GM20431 (cell line): Measurements from ENCODE around the gene DNM2.

Experiments used
- in situ Hi-C: fragments of 300-500 bp; cut with MseI, MboI; formaldehyde crosslinking; loops from one replicate; pipeline ENCODE4 v1.15.0; 2020; ENCODE audit warnings: low sequenced_read_pairs; ENCODE audit not compliant: unreplicated experiment

Gene DNM2

DNA sequence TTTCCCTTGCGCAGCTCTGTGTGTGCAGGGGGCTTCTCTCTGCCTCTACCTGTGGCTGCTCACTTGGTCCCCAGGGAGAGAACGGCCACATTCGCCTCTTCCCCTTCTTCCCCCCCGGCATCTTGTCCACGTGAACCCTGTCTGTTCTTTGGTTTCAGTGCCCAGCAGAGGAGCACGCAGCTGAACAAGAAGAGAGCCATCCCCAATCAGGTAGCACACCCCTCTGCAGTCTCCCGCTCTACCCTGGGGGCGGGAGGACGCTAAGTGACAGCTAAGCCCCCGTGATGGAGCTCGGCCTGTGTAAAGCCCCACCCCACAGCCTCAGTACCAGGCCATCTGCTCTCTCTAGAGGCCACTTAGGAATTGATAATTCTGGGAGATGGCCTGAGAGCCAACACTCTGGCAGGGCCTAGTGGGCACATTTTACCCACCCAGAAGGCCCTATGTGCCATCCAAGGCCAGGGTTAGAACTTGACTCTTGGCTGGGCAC is 87.9 kb downstream of the DNM2 start:
- in situ Hi-C loops, result no loop called here

DNA sequence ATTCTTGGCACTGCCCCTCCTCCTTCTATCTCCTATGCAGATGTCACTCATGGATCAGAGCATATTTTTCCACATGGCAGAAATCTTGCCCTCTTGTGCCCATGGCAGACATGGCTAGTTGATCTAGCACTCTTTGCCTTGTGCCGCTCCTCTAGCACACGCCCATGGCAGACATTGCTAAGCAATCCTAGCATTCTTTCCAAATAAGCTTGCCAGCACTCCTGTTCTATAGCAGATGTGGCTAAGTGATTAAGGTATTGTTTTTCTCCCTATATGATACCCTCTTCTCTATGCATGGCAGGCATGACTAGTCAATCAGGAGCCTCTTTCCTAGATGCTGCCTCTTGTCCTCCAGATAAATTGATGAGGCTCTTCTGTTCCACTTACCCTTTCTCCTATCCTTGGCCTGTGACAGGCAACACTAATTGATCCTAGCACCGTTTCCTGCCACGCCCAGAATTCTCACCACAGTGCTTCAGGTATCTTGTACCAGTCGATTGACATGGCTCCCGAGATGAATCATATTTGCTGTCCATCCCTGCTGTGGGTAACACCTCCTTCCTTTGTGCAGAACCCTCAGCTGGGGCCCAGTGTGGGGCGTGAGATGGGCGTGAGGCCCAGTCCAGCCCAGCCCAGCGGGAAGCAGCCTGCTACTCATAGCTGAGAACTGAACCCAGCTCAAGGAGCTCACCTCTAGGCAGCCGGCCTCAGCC is 91.2 kb downstream of the DNM2 start:
- in situ Hi-C loops, result no loop called here

DNA sequence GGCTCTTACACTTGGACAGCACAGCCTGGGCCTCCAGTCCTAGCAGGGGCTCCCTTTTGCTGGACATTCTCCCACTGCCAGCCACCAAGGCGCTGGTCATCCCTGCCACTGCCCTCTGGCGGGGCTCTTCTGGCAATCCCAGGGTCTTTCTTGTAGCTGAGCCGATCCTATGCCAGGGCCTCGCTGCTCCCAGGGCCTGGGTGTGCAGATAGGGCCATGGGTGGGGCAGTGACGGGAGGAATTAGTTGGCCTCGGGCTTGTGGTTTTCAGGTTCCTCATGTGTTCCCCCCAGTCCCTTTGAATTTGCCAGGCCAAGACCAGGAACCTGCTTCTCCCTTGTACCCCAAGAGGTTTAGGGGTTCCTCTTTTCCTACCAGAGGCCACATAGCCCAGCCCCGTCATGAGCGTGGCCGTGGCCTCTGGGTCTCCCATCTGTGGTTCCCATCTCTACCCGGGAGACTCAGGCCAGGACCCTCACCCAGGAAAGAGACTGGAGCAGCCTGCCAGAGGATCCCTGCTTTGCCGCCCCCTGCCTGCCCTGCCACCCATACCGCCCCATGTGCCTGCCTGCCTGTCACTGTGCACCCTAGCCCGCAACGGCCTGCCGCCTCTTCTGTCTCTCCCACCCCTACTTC is 91.9 kb downstream of the DNM2 start:
- in situ Hi-C loops, result no loop called here

DNA sequence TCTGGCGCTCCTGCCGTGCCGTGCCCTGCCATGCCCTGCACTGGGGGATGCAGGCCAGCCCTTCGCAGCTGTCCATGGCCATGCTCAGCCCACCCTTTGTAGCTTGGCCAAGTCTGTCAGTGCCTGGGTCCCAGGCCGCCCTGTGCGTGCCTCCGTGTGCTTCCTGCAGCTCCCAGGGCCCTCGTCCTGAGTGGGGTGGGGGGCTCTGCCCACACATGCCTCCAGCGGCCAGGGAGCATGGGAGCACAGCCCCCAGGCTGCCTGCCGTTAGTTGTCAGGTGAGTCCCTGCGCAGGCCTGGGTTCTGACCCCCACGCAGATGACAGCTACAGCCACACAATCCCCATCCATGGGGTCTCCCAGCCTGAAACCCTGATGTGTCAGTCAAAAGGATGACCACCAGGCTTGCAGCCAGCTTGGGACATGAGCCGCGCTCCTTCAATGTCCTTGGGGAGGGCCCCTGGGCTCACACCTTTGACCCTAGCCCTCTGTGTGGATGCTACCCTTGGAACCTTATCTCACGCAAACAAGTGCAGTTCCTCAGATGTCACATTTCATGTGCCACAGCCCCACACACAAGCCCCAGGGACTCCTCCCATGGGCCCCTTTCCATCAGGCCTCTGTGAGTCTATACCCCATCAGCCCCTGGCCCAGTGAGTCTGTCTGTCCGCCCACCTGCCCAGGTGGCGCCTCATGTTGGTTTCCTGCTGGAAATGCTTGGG is 93.7 kb downstream of the DNM2 start:
- in situ Hi-C loops, result no loop called here

DNA sequence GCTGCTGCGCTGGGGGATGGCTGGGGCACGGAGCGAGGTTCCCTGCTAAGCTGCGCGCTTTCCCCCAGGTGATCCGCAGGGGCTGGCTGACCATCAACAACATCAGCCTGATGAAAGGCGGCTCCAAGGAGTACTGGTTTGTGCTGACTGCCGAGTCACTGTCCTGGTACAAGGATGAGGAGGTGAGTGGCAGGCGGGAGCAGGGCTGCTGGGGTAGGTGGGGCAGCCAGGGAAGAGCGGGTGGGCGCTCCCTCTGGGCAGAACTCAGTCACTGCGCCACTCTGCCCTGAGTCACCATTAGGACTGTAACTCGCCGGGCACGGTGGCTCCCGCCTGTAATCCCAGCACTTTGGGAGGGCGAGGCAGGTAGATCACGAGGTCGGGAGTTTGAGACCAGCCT is 94.3 kb downstream of the DNM2 start:
- in situ Hi-C loops, result no loop called here

DNA sequence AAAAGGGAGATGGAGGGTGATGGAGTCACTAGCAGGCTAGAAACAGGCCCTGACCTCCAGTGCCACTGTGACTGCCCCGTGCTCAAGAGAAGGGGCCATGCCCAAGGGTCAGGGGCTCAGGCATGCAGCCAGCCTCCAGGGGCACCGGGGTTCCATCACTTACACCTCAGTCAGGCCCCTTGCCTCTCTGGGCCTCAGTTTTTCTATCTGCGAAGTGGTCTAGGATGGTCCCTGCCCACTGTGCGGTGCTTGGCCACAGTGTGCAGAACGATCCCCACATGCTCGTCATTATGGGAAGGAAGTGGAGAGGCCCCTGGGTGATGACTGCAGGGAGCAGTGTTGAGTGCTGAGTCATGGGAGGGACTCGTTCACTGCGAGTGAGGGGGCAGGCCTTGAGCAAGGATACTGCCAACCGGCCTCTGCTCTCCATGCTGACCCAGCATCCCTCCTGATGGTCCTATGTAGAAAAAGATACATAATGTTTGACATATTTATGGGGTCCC is 95.1 kb downstream of the DNM2 start:
- in situ Hi-C loops, result no loop called here

DNA sequence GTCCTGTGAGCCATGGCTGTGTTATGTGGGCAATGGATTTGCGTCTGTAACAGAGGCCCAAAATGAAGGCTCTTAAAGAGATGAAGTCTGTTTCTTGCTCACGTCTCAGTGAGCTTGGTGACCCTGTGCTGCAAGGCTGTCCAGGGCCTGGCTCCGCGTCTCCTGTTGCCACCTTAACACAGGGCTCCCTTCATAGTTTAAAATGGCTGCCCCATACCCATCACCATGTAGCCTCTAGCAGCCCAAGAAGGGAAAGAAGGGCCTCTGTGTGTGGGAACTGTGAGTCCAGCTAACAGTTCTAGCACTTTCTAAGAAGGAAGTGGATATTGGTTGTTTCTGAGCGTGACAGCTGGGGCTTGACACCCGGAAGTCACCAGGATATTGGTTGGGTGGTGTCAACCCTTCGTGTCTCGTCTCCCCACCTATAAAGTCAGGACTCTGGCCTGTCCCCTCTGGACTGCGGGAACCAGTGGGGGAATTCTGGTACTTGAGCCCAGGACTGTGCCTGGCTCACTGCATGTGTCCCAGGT is 97.2 kb downstream of the DNM2 start:
- in situ Hi-C loops, result no loop called here

DNA sequence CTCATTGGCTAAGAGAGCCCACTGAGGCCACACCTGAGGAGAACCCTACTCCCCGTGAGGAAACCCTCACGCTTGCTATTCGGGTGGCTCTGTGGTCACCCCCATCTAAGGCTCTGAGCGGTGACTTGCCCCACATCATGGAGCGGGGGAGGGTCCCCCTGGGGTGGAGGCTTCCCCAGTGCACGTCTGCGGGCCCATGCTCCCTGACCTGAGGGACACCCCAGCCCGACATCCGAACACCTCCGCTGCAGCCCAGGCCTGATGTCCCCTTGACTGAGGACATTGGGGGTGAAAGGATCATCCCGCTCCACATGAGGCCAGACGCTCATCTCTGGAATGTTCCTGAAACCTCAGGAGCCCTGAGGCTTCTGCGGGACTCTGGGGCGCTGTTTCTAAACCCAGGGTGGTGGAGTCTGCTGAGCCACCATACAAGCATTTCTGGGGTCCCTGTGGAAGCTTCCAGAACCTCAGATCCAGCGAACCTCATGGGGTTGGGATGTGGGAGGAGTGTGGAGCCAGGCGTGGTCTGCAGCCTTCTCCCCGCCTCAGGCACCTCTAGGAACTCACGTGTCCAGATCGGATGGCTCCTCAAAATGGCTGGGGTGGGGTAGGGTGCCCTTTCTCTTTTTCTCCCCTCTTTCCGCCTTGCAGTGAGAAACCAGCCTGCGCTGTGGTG is 98.2 kb downstream of the DNM2 start:
- in situ Hi-C loops, result no loop called here

DNA sequence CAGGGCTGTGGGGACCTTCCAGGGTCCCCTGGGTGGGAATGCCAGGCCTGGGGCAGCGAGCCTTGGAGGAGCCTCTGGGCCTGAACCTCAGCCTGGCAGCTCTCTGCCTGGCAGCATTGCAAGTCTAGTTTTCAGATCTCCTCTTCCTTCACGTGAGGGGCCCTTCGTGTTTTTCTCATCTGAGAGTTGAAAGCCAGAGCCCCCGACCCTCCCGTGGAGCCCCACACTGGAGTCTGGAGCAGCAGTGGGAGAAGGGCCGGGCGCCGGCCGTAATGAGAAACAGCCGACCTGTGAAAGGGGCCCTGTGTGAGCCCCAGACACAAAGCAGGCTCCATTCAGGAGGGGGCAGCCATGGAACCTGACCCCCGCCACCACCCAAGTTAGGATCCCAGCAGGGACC is 98.8 kb downstream of the DNM2 start:
- in situ Hi-C loops, result no loop called here

DNA sequence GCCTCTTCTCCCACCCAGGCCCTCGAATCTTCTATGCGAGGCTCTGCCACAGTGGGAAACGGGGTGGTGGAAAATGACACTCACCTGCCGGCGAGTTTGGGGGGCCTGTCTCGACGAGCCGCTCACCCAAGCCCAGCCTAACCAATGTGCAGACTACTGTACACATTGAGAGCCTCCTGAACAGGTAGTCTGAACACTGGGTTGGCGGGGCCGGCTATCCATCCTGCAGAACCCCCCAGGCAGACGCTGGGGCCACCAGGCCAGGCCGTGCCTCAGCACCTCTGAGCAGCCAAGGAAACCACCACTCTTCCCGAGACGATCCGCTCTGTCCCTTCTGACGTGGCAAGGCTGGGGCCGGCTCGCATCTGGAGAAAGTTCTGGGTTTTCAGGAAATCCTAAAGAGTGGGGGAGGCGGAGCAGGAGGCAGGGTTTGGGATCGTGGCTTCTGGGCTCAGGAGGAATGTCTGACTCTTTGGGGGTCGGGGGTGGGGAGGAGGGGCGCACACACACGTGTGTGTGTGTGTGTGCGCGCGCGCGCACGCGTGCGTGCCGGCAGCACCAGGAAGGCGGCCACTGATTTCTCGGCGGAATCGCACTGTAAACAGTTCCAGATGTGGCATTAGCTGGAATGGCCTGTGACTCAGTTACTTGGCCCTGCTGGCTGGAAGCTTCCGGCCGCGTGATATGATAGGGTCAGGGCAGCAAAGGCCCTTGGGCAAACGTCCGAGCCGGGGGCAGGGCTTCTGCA is 99.6 kb downstream of the DNM2 start:
- in situ Hi-C loops, result no loop called here

DNA sequence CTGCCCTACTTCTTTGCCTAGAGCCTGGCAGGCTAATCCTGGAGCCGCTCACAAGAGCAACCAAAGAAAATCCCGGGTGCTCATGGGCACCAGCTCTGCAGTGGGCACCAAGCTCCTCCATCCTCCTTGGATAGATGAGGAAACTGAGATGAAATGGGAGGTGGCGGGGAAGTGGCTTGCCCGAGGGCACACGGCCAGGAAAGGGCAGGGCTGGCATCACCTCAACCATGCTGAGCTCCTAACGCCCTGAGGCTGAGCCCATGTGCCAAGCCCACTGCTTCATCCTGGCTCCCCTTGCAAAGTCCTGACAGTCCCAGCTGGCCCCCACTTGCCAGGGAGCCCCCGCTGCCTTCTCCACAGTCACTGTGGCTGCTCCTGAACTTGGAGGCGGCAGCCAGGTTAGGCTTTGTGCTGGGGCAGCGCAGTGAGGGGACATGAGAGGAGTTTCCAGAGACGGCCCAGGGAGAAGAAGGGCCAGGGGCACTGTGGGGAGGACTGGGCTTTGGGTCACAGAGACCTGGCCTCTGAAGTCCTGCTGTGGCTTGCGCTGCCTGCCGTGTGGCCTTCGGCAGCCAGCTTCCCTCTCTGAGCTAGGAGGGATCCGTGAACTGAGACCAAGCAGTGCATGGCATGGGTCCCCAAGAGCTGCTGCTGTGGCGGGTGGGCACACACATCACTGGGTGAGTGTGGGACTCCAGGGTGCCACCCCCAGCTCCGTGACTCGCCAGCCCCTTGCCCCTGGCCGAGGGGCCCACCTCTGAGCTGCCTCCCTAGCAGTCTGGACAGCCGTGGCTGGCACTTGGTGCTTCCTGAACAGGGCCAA is 100.6 kb downstream of the DNM2 start:
- in situ Hi-C loops, result no loop called here

DNA sequence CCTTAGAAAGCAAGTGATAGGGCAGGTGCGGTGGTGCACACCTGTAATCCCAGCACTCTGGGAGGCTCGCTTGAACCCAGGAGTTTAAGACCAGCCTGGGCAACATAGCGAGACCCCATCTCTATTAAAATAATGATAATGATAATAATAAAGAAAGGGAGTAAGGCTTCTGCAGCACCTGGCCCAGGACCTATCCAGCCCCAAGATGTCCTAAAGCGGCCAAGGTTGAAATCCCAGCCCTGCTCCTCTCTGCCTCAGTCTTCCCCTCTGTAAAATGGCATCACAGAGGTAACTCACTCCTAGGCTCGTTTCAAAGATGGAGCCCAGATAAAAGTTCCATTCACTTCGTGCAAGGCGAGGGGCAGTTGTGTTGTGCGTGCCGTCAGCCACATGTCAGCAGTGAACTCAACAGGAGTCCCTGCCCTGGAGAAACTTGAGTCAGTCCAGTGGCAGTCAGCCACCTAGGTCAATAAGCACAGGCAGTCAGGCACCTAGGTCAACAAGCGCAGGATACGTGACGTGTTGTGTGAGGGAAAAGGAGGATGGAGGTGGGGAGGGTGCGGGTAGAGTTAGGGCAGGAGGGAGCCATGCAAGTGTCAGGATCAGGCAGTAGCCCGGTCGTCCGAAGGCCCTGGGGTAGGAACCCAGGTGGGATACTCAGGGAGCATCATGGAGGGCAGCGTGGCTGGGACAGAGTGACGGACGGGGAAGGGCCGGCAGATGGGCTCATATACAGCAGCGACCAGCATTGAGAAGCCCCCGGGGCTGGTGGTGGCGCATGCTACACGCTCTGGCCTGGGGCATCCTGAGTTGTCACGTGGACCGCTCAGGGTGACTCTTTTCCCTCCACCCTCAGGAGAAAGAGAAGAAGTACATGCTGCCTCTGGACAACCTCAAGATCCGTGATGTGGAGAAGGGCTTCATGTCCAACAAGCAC is 101.5 kb downstream of the DNM2 start:
- in situ Hi-C loops, result no loop called here

DNA sequence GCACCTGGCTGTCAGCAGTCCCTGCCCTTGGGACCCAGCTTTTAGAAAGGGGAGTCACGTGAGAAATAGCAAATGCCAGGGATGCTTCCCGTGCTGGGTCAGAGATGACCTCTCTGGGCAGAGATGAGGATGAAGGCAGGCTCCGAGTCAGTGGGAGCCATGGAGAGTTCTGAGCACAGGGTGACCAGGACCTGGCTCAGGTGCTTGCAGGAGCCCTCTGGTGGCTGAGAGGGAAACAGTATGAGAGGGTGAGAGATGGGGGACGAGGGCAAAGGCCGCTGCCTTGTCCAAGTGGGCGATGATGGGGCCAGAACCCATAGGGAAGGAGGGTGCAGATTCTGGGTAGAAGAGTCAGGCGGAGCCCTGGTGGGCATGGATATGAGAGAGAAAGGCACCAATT is 102.3 kb downstream of the DNM2 start:
- in situ Hi-C loops, result no loop called here

DNA sequence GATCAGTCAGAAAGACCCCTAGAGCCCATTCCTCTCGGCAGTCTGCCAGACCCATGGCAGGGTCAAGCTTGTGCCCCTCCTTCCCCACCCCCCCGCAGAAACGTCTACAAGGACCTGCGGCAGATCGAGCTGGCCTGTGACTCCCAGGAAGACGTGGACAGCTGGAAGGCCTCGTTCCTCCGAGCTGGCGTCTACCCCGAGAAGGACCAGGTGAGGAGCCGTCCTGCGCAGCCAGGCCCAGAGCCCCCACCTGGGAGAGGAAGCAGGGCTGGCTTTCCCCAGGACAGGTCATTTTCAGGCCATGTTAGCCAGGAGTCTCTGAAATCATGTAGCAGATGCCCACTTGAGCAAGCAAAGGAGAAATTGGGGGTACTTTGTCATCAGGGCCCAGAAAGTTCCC is 105.8 kb downstream of the DNM2 start:
- in situ Hi-C loops, result no loop called here

DNA sequence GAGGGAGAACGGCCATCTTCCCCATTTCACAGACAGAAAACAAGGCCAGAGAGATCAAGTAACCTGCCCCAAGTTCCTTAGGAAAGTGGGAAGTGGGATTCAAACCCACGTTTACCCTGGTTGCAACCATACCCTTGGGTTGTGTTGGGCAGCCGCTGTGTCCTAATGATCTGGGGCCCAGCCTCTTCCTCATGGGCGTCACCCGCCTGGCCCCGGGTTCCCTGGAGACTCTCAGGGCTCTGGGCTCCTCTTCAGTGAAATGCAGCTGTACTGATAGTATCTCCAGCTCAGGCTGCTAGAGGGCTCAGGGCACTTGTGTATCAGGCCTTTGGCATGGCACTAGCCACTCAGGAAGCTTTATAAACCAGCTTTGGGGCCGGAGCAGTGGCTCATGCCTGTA is 108.4 kb downstream of the DNM2 start:
- in situ Hi-C loops, result no loop called here

DNA sequence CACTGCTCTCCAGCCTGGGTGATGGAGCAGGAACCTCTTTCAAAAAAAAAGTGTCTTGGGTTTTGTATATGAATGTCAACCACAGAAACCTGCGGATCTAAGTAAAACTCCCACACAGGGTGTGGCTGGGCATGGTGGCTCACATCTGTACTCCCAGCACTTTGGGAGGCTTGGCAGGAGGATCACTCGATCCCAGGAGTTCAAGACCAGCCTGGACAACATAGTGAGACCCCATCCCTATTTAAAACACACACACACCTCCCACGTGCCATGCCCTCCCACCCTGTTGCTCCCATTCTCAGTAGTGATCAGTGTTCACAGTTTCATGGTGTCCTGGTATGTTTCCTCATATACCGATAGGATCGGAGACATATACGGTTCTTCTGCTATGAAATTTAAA is 109.0 kb downstream of the DNM2 start:
- in situ Hi-C loops, result no loop called here

DNA sequence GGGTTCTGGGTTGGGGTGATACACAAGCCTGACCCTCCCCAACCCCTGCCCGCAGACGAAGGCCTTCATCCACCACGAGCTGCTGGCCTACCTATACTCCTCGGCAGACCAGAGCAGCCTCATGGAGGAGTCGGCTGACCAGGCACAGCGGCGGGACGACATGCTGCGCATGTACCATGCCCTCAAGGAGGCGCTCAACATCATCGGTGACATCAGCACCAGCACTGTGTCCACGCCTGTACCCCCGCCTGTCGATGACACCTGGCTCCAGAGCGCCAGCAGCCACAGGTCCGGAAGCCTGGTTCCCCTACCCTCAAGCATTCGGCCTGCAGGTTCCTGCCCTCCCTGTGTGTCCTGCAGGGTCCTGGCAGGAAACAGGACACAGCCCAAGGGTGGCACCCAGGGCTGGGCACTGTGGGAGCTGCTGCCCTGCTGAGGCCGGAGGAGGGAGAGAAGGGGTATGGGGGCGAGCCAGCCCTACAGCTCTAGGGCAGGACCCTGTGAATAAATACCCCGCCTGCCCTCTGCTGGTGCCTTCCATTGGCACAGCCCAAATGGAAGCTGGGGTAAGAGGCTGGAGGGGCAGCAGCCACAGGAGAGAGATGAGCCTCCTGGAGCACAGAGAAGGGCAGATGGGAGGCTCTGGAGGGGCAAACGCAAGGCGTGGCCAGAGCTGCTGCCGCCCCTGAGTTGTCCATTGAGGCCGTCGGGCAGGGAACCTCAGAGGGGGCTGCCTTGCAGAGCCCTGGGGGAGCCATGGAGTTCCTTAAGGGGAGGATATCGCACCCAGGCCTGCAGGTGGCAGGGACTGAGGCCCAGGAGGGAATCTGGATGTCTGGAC is 111.3 kb downstream of the DNM2 start:
- in situ Hi-C loops, result no loop called here
